ENCODE results near the gene ATCAY.
"Not testable (repeated sequence)": the region's sequence is repeated elsewhere in the genome, so short reads cannot be mapped to it uniquely, and the experiment has no call there.

The ATCAY gene

GRCh38 chr19:3904233-3904632 lies 23.7 kb downstream of the ATCAY start:
- DNase-seq, result no peak

- DNase-seq, result no peak
Observed at GRCh38 chr19:3907626-3908265, 27.3 kb downstream of the ATCAY start.

- no peak for DNase-seq
Observed at GRCh38 chr19:3908266-3909054, 28.0 kb downstream of the ATCAY start.

- DNase-seq, result no peak
Observed at GRCh38 chr19:3910105-3910504, 29.6 kb downstream of the ATCAY start.

GRCh38 chr19:3914199-3914598 lies 33.7 kb downstream of the ATCAY start:
- DNase-seq, result no peak

- no peak for DNase-seq
Observed at GRCh38 chr19:3916033-3916432, 35.5 kb downstream of the ATCAY start.

- DNase-seq, result no peak
Observed at GRCh38 chr19:3919793-3920192, 39.3 kb downstream of the ATCAY start.

GRCh38 chr19:3923096-3923758 lies 42.7 kb downstream of the ATCAY start:
- no peak for DNase-seq

- no peak for DNase-seq
Observed at GRCh38 chr19:3923912-3924311, 43.4 kb downstream of the ATCAY start.

GRCh38 chr19:3931041-3931440 lies 50.6 kb downstream of the ATCAY start:
- no peak for DNase-seq

GRCh38 chr19:3932931-3933810 lies 52.7 kb downstream of the ATCAY start, which contains the start of gene NMRK2:
Gene NMRK2 (plus strand): TSS chr19:3933069. CDS start chr19:3933672, 603 bp downstream.
- DNase-seq, result no peak

- DNase-seq, result no peak
Observed at GRCh38 chr19:3936506-3937442, 56.3 kb downstream of the ATCAY start.

- DNase-seq, result not testable (repeated sequence)
Observed at GRCh38 chr19:3938300-3938950, 57.9 kb downstream of the ATCAY start.

- DNase-seq, result no peak
Observed at GRCh38 chr19:3942790-3943409, 62.4 kb downstream of the ATCAY start.

GRCh38 chr19:3944018-3944721 lies 63.7 kb downstream of the ATCAY start:
- no peak for DNase-seq

GRCh38 chr19:3945838-3946237 lies 65.4 kb downstream of the ATCAY start:
- no peak for DNase-seq

- DNase-seq, result not testable (repeated sequence)
Observed at GRCh38 chr19:3947316-3947933, 66.9 kb downstream of the ATCAY start.

- DNase-seq, result no peak
Observed at GRCh38 chr19:3949294-3949693, 68.8 kb downstream of the ATCAY start.
